GM10248 (cell line): Measurements from ENCODE around the gene FAM114A1.

Experiments
- CTCF ChIA-PET: fragments of 300-600 bp; sonication (Branson Sonifier 250); formaldehyde crosslinking; extraction: SDS; loops from one replicate; lab custom pipeline; 2021; ENCODE audit warnings: antibody characterized with exemption; lab: Yijun Ruan, JAX
- POLR2A ChIA-PET: fragments of 350-650 bp; sonication (Branson Sonifier 250); formaldehyde crosslinking; extraction: SDS; loops from one replicate; lab custom pipeline; 2020; ENCODE audit warnings: antibody characterized with exemption; lab: Yijun Ruan, JAX
- DNase-seq: peaks from one replicate; pipeline ENCODE4 v3.0.0; 2012; ENCODE audit errors: extremely low spot score
- TF ChIP-seq, protein P1 (sequence below): IDR thresholded peaks from 2 replicates; pipeline ENCODE4 v1.5.1; 2012; ENCODE audit warnings: mild to moderate bottlenecking, low read depth; ENCODE audit errors: extremely low read depth, missing control alignments, control extremely low read depth

The FAM114A1 gene

DNA sequence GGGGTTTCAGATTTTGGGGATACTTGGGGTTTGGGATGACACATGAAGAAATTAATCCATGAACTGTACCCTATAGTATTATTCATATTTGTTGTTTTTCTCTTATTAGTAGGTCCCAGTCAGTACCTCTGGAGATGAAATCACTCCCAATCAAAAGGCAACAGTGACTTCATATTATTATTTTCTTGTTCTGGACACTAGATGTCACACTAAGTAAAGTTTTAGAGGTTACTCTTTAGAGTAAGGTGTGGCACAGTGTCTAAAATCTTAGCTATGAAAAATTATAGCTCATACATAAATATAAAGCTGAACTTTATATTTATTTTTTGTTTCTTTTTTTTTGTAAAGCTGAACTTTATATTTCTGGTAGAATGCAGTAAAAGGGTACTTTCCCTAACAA, 35.1 kb downstream of the FAM114A1 start:
- CTCF ChIA-PET = interaction anchor here (0.6 to 6.3 kb wide), 25 partner anchors 9 to 722 kb away, joined by 3 to 77 read pairs (median 4); partner anchors contain the start of gene TMEM156
- peak; percentile 56 for DNase-seq
- POLR2A ChIA-PET = no interaction called here
- TF ChIP-seq, protein P1, sequence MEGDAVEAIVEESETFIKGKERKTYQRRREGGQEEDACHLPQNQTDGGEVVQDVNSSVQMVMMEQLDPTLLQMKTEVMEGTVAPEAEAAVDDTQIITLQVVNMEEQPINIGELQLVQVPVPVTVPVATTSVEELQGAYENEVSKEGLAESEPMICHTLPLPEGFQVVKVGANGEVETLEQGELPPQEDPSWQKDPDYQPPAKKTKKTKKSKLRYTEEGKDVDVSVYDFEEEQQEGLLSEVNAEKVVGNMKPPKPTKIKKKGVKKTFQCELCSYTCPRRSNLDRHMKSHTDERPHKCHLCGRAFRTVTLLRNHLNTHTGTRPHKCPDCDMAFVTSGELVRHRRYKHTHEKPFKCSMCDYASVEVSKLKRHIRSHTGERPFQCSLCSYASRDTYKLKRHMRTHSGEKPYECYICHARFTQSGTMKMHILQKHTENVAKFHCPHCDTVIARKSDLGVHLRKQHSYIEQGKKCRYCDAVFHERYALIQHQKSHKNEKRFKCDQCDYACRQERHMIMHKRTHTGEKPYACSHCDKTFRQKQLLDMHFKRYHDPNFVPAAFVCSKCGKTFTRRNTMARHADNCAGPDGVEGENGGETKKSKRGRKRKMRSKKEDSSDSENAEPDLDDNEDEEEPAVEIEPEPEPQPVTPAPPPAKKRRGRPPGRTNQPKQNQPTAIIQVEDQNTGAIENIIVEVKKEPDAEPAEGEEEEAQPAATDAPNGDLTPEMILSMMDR = peak; percentile 40

DNA sequence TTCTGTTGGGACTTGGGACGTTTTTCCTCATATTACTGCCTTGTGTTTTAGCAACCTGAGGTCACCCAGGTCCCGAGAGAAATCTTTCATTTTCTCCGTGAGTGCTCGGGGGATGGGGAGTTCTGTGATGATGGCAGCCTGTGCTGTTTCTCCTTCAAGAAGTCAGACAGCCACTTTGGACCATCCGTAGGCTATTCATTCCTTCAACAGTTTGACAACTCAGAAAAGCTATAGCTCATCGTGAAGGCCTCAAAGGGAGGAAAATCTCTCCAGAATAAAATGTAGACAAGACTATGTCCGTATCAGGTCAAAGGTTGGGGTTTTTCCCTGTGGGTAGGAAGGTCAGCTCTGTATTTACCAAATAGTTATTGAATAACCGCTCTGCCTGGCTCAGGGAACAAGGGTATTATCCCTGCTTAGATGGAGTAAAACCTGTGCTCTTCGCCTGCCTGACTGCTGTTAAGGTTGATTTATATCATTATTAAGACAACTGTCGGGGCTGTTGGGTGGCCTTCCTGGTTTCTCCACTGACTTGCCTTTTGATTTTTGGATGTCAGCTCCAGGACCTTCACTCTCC, 36.6 kb downstream of the FAM114A1 start:
- POLR2A ChIA-PET = no interaction called here
- no peak for DNase-seq
- CTCF ChIA-PET = interaction anchor here (1.1 to 6.3 kb wide), 8 partner anchors 9 to 725 kb away, joined by 3 to 77 read pairs (median 5); no protein-coding TSS in a partner anchor
- TF ChIP-seq, protein P1 = no peak

DNA sequence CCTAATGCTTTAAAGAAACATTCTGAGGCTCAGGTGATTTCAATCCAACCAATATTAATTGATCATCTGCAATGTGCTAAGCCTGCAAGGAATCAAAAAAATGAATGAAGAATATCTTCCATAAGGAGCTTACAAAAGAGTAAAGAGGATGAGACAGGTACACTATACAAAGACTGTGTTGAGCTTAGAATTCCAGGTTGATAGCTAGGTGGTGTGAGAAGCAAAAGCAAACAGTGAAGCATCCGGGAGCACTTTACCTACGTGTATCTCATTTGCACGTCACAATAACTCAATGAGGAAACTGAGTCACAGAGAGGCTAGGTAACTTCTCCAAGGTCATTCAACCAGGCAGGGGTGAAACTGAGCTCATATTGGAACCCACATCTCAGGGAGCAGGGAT, 37.1 kb downstream of the FAM114A1 start:
- TF ChIP-seq, protein P1 = no peak
- ChIA-PET POLR2A (no interaction called here), CTCF (interaction anchor here (1.1 to 6.3 kb wide), 8 partner anchors 9 to 725 kb away, joined by 3 to 77 read pairs (median 5); no protein-coding TSS in a partner anchor)
- no peak for DNase-seq

DNA sequence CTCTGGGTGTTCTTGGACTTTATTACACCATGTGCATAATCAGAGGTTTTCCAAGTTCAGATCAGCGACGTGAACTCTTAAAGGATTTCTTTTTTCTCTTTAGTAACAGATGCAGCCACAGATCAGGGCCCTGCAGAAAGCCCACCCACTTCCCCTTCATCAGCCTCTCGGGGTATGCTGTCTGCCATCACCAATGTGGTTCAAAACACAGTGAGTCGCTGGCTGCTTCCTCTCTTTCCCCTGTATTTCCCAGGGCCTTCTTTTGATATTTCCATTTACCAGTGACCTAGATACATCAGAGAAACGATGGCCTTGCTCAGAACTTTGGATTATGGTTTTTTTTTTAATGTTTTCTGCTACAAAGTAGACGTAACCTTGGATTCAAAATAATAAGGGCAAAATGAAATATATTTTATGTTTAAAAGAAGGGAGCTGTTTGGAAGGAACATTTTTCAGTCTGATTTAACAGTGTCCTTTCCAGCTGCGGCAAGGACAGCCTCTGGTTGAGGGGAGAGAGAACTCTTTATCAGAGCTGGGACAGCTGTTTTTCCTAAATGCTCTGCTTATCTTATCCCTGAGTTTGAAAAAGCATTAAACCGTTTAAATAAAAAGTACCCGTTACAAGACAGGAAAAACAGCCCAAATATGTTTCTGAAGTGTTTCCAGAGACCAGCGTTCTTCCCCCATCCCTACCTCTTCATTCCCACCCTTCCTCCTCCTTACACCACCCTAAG, 38.2 kb downstream of the FAM114A1 start:
- no peak for DNase-seq
- ChIA-PET POLR2A (no interaction called here), CTCF (interaction anchor here (0.7 to 6.3 kb wide), 3 partner anchors 13 to 229 kb away, joined by 3 to 77 read pairs (median 10); no protein-coding TSS in a partner anchor)
- TF ChIP-seq, protein P1 = no peak

DNA sequence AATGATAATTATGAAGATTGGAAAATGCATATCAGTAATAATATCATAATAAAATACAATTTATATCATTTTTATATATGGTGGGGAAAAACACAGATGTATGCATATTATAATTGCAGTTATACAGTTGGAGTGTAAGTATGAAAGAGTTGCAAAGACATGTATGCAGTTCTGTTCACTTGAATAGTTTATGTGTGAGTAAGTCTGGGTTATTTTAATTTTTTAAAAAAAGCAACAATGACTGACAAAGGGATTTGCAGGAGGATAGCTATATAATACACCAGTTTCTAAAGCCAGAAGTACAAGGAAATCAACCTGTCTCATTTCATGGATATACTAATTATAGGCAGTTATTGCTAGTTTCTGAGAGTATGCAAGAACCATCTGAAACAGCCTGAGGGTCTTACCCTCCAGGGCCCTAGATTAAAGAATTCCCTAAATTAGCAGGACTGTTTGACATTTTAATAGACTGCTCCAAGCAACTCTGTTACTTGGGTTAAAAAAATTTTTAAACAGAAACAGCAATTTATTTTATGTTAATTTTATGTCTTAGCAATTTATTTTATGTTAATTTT, 40.2 kb downstream of the FAM114A1 start:
- ChIA-PET CTCF (interaction anchor here (1.3 to 2.0 kb wide), 3 partner anchors 9 to 228 kb away, joined by 3 to 7 read pairs (median 4); no protein-coding TSS in a partner anchor), POLR2A (no interaction called here)
- TF ChIP-seq, protein P1 = no peak
- DNase-seq = no peak

DNA sequence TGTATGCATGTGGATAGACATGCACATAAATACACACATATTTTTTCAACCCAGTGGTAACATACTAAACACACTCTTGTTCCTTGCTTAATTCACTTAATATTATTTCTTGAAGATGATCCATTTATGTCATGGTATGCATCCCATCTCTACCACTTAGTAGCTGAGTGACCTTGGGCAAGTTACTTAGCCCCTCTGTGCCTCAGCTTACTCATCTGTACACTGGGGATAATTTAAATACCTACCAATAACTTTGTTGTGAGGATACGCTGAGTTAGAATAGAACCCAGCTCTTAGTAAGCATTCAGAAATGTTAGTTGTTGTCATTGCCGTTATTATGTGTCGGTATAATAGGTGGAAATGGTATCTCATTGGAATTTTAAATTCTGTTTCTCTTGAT, 41.4 kb downstream of the FAM114A1 start:
- DNase-seq = no peak
- POLR2A ChIA-PET = interaction anchor here (0.6 kb wide), 1 partner anchor 232 kb away, joined by 4 read pairs; no protein-coding TSS in a partner anchor
- CTCF ChIA-PET = interaction anchor here (1.0 to 2.0 kb wide), 5 partner anchors 10 to 729 kb away, joined by 3 to 7 read pairs (median 4); no protein-coding TSS in a partner anchor
- TF ChIP-seq, protein P1 = no peak
